Measurements from ENCODE around the gene MYH7.
"Not testable (repeated sequence)": the region's sequence is repeated elsewhere in the genome, so short reads cannot be mapped to it uniquely, and the experiment has no call there.

Gene MYH7

GRCh38 chr14:23430016-23430722 is 5.3 kb downstream of the MYH7 start:
- DNase-seq (ENCODE audit: low spot score), result no peak

DNA sequence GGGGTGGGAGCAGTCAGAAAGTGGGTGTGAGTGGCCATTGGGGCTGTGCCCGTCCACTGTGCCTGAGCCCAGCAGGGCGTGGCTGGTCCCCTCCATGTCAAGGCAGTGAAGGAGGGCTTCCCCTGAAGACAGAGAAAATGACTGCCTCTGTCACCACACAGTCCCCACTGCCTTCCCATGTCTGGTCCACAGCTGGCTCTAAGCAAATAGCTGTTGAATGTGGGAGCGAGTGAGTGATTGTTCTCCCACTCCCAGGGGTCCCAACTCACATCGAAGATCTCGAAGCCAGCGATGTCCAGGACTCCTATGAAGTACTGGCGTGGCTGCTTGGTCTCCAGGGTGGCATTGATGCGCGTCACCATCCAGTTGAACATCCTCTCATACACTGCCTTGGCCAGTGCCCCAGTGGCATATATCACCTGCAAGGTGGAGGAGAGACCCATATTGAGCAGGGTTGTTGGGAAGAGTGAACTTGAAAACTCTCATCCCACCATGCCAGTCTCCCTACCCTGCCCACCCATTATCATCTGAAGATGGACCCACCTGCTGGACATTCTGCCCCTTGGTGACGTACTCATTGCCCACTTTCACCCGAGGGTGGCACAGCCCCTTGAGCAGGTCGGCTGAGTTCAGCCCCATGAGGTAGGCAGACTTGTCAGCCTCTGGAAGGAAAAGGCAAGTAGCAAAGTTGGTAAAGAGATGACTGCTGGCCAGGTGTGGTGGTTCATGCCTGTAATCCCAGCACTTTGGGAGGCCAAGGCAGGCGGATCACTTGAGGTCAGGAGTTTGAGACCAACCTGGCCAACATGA is 6.6 kb downstream of the MYH7 start:
- no peak for DNase-seq (ENCODE audit: low spot score)

GRCh38 chr14:23425798-23426197 is 9.7 kb downstream of the MYH7 start:
- DNase-seq (ENCODE audit: low spot score), result not testable (repeated sequence)

- DNase-seq (ENCODE audit: low spot score), result no peak
Measured at GRCh38 chr14:23425169-23425568, 10.3 kb downstream of the MYH7 start.

- DNase-seq (ENCODE audit: low spot score), result no peak
Measured at GRCh38 chr14:23423657-23424056, 11.8 kb downstream of the MYH7 start.

GRCh38 chr14:23421594-23421993 is 13.9 kb downstream of the MYH7 start:
- DNase-seq (ENCODE audit: low spot score), result no peak

DNA sequence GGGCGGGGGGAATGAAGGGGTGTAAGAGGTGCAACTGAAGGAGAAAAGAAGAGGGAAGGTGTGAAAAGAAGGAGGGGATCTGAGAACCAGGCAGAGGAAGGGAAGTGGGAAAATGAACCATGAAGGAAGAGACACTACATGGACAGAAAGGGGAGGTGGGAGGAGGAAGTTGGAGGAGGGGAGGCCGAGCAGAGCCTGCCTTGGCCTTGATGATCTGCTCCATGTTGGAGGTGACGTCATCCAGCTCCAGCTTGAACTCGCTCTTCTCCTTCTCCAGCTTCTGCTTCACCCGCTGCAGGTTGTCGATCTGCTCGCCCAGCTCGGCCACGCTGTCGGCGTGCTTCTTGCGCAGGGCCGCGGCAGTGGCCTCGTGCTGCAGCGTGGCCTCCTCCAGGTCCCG is 15.8 kb downstream of the MYH7 start:
- not testable (repeated sequence) for DNase-seq (ENCODE audit: low spot score)

DNA sequence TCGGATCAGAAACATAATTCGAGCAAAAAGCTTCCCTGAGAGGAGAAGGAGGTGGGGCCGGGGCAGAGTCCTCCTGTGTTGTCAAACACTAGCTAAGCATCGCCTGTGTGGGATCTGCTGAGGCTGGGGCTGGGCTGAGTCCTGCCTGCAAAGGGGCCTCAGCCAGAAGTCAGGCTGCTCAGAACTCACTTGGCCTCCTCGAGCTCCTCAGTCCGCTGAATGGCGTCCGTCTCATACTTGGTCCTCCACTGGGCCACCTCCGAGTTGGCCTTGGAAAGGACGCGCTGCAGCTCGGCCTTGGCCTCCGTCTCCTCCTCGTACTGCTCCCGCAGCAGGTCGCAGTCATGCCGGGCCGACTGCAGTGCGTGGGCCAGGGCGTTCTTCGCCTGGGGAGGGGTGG is 17.4 kb downstream of the MYH7 start:
- DNase-seq (ENCODE audit: low spot score), result no peak

DNA sequence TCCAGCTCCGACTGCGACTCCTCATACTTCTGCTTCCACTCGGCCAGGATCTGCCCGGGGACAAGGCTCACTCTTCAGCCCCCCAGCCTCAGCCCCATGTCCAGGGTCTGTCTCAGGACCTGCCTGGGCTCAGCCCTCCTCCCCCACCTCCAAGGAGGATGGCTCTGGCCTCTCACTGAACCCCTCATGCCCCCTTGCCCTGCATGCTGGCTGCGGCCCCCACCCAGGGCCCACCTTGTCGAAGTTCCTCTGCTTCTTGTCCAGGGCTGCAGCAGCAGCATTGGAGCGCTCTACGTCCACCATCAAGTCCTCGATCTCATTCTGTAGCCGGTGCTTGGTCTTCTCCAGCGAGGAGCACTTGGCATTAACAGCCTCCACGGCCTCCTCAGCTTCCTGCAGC is 18.2 kb downstream of the MYH7 start:
- not testable (repeated sequence) for DNase-seq (ENCODE audit: low spot score)

GRCh38 chr14:23416801-23417200 is 18.7 kb downstream of the MYH7 start:
- DNase-seq (ENCODE audit: low spot score), result no peak

GRCh38 chr14:23415821-23416778 is 19.4 kb downstream of the MYH7 start:
- no peak for DNase-seq (ENCODE audit: low spot score)

DNA sequence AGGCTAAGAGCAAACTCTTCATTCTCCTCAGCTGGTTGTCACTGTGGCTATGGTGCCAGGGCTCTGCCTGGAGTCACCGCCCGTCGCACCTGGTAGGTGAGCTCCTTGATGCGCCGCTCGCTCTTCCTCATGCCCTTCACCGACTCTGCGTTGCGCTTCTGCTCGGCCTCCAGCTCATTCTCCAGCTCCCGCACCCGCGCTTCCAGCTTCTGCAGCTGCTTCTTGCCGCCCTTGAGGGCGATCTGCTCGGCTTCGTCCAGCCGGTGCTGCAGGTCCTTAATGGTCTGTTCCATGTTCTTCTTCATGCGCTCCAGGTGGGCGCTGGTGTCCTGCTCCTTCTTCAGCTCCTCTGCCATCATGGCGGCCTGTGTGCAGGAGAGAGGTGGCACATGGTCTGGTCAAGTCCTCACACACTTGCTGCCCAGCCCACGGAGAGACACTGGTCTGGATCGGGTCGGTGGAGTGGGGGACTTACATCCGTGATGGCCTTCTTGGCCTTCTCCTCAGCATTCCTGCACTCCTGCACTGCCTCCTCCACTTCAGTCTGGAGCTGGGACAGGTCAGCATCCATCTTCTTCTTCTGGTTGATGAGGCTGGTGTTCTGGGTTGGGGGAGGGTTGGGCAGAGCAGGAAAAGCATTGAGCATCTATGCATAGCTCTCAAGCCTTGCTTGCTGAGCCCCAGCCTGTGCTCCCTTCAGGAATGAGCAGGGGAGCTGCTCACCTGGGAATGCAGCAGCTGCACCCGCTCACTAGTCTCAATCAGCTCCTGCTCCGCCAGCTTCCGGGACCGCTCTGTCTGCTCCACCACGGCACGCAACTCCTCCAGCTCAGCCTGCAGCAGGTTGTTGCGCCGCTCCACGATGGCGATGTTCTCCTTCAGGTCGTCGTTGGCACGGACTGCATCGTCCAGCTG is 20.3 kb downstream of the MYH7 start:
- DNase-seq (ENCODE audit: low spot score), result no peak

- DNase-seq (ENCODE audit: low spot score), result no peak
Measured at GRCh38 chr14:23414254-23414653, 21.2 kb downstream of the MYH7 start.

DNA sequence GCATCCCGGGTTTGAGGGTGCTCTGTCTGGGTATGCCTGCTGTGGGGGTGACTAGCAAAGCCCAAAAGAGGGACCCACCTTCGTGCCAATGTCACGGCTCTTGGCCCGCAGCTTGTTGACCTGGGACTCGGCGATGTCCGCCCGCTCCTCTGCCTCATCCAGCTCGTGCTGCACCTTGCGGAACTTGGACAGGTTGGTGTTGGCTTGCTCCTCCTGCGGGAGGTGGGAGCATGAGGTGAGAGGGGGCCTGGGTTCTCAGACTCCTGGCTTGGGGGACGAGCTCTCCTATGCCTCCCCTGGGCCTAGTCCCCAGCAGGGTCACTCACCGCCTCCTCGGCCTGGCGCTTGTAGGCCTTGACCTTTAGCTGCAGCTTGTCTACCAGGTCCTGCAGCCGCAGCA is 21.8 kb downstream of the MYH7 start:
- DNase-seq (ENCODE audit: low spot score), result no peak

DNA sequence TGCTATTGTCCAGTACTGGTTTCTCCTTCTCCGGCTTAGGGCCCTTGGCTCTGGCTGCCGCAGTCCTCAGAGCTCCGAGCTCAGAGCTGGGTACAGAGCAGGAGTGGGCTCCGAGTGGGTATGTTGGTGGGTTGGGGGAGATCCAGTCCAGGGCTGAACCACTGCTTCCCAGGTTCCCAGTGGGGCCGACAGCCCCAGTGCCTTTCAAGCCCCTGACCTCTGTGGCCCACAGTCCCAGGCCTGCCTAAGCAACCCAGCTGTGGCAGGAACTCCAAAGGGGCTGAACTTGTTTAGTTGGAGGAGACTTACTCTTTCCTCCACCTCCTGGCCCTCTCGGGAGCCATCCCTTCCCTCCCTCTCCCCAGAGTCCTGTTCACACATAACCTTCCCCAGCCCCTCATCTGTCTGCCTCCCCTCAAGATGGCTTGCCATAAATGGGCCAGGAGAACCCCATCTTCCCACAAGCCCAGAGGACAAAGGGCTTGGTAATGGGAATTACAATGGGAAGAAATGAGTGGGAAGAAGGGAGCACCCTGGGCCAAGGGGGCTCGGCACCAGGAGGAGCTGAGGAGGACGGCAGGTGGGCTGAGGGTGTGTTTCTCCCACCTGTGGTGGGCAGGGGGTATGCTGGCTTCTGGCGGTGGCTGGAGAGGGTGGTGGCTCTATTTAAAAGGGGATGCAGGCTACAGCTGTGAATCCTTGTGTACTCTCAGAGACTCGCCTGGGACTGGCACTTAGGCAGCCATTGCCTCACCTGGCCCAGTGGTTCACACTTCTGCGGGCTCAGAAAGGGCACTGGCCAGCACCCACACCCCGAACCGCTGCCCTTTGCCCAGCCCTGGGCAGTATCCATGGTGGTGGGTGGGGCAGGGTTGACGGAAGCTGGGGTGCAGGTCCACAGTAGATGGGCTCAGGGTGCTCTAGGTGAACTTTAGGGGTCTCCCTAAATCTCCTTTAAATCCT is 23.6 kb downstream of the MYH7 start:
- no peak for DNase-seq (ENCODE audit: low spot score)

DNA sequence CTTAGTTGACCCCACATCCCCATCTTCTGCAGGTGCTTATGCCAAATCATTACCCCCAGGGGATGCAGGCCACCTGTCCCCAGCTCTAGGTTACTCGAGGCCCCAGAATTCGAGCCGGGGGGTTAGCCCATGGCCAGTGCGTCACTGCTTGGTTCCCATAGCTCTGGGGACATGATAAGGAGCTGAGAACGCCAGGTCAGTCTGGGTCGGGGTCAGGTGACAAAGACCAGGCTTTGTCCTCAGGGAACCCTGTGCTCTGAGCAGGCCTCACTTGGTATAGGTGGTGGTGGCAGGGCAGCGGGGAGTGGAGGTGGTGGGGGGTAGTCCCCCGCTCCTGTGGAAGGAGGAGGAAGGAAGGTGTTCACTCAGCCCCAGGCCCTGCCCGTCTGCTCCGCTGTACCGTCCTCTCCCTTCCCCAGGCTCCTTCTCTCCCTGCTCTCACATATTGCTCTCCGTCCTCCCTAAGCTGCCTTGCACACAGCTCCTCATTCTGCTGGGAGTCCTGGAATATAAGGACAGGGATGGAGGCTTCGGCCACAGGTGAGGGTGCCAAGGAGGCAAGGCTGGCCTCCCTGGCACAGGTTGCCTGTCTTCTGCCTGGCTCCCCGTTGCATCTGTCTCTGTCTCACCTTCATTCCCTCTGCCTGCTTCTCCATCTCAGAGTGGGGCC is 25.4 kb downstream of the MYH7 start:
- no peak for DNase-seq (ENCODE audit: low spot score)

DNA sequence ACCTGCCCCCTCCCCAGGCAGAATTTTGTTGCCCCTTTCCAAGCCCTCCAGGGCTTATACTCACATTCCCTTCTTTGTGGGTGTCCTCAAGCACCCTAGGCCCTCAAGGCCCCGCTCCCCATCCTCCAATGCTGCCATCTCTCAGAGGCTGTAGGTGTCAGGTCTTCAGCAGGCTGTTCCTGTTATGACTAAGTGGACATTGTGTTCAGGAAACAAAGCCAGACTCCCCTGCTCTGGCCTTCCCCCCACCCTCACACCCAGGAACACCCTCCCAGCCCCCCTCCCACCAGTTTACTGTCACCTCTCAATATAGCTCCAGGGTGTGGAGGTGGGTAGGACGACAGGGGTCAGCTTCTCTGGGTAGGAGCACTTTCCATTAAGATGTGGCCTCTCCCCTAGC is 26.0 kb downstream of the MYH7 start:
- no peak for DNase-seq (ENCODE audit: low spot score)

DNA sequence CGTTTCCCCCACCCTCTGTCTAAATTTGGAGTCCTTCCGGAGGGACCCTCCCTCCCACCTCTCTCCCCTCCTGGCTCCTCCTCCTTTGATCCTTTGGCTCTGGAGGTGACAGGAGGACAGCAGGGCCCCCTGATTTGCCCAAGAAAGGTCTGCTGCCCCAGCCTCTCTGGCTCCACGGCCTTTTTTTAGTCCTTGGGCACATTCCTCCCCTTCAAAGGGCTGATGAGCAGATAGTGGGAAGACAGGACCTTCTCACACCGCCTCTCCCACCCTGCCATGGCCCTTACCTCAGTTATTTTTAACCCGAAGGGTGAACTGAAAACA is 27.2 kb downstream of the MYH7 start:
- DNase-seq (ENCODE audit: low spot score), result no peak

DNA sequence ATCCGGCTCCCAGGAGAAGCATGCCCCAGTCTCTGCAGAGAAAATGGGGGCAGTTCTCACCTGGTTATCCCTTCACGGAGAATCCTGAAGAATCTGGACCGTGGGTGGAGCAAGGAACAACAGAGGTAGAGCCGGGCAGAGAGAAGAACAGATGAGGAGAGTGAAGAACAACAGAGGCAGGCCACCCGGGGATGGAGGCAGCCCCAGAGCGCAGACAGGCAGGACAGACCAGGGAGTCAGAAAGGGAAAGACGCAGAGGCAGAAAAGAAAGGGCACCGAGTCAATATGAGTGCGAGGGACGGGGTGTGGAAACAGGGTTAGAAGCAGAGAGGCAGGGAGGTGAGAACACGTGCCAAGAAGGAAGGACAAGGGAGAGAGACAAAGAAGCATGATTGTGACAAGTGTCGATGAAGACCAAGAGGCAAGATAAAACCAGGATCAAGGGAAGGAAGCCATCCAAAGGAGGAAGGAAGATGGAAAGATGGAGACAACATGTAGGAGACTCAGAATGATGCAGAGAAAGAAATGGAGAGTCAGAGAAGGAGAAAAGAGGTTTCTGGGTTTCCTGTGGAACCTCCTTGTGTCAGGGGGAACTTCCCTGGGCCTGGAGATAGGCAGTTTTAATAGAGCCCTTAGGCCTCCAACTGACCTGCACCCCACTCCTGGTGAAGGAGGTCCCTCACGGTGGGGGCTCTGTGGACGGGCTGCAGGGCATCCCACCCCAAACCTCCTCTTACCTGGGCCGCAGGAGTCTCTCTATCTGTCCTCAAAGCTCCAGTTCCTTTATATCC is 27.7 kb downstream of the MYH7 start, which contains the start of gene MYH6:
Gene MYH6, minus strand, starts transcription at position 758 of the 791 bp plus-strand sequence. CDS start 1,050 bp downstream, outside the sequence.
- DNase-seq (ENCODE audit: low spot score), result no peak
